ENCODE data around the gene FUBP3. TPM values are rescaled to one million over a fixed set of nuclear protein-coding genes. Genes with fewer than 3 reads are reported as not detected.

Gene FUBP3
- total RNA-seq, 1 donor from 2014 or later: 77.0 TPM

DNA sequence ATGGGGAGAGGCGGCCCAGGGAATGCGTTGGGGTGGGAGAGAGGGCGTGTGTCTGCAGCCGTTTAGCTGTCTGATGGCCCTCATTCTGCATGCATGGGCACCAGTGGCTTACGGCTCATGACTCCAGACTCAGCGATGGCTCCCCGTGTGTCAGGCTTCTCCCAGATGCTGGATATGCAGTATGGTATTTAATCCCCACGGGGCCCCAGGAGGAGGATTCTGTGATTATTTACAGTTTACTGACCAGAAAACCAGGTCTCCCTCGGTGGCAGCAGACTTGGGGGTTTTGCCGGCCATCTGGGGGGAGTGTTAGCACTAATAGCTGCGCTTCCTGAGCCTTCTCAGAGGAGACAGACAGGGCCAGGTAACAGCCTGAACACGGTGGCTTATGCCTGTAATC lies 89.3 kb downstream of the FUBP3 start:
- Mint-ChIP-seq H3K36me3 (no peaks in the 10 kb centered on the region), H3K4me1 (peaks cover 13% of the 10 kb centered on the region), H3K27ac (no peak overlapping the region), H3K4me3 (no peak overlapping the region), H3K9me3 (no peaks in the 10 kb centered on the region), H3K27me3 (ENCODE audit: low read depth) (peaks cover 81% of the 10 kb centered on the region)
- no peak for DNase-seq (ENCODE audit: low spot score in 2 of 2, unreplicated experiment in 2 of 2)
- TF ChIP-seq, protein P1, sequence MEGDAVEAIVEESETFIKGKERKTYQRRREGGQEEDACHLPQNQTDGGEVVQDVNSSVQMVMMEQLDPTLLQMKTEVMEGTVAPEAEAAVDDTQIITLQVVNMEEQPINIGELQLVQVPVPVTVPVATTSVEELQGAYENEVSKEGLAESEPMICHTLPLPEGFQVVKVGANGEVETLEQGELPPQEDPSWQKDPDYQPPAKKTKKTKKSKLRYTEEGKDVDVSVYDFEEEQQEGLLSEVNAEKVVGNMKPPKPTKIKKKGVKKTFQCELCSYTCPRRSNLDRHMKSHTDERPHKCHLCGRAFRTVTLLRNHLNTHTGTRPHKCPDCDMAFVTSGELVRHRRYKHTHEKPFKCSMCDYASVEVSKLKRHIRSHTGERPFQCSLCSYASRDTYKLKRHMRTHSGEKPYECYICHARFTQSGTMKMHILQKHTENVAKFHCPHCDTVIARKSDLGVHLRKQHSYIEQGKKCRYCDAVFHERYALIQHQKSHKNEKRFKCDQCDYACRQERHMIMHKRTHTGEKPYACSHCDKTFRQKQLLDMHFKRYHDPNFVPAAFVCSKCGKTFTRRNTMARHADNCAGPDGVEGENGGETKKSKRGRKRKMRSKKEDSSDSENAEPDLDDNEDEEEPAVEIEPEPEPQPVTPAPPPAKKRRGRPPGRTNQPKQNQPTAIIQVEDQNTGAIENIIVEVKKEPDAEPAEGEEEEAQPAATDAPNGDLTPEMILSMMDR (IDR thresholded peaks at IDR 0.05; ENCODE audit: unreplicated experiment): no peak

DNA sequence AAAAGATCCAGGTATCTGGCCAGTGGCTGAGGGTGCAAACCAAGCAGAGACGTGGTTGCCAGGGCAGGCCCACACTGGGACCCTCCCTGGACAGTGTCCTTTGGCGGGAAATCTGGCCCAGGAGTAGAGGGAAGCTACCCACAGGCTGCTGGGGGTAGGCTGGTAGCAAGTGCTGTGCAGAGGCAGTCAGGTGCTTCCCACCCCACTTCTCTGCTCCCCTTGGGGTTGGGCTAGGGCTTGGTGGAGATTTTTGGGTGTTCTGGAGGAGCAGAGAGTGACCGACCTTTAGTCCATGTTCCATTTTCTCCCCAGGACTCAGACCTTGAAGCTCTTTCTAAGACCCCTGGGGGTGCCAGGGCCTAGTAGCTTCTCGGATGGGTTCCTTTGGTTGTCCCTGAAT lies 90.6 kb downstream of the FUBP3 start:
- no peak overlapping the region for H3K4me3 Mint-ChIP-seq
- DNase-seq (ENCODE audit: low spot score in 2 of 2, unreplicated experiment in 2 of 2): no peak
- TF ChIP-seq, protein P1 (IDR thresholded peaks at IDR 0.05; ENCODE audit: unreplicated experiment): no peak
- H3K4me1 Mint-ChIP-seq: peaks cover 7% of the 10 kb centered on the region
- no peaks in the 10 kb centered on the region for H3K9me3 Mint-ChIP-seq
- peaks cover 68% of the 10 kb centered on the region for H3K27me3 Mint-ChIP-seq (ENCODE audit: low read depth)
- no peaks in the 10 kb centered on the region for H3K36me3 Mint-ChIP-seq
- no peak overlapping the region for H3K27ac Mint-ChIP-seq

DNA sequence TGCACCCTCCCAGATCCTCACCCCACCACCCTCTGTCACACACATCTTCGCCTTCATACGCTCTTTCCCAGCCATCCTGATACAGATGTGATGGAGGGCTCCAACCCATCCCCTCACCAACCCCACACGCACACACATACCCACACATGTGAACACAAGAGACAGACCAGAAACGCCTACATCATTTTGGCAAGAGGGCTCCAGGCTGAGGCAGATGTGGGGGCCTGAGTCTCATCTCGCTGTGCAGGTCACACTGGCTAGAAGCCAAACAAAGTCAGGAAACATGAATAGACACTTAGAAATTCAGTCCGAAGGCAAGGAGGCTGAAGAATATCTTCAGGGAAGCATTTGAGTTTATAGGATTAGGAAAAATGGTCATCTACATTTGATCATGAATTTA lies 91.3 kb downstream of the FUBP3 start:
- Mint-ChIP-seq H3K27ac (no peak overlapping the region), H3K4me3 (no peak overlapping the region), H3K4me1 (peaks cover 3% of the 10 kb centered on the region), H3K9me3 (no peaks in the 10 kb centered on the region), H3K27me3 (ENCODE audit: low read depth) (peaks cover 63% of the 10 kb centered on the region), H3K36me3 (no peaks in the 10 kb centered on the region)
- no peak for DNase-seq (ENCODE audit: low spot score in 2 of 2, unreplicated experiment in 2 of 2)
- TF ChIP-seq, protein P1 (IDR thresholded peaks at IDR 0.05; ENCODE audit: unreplicated experiment): no peak

DNA sequence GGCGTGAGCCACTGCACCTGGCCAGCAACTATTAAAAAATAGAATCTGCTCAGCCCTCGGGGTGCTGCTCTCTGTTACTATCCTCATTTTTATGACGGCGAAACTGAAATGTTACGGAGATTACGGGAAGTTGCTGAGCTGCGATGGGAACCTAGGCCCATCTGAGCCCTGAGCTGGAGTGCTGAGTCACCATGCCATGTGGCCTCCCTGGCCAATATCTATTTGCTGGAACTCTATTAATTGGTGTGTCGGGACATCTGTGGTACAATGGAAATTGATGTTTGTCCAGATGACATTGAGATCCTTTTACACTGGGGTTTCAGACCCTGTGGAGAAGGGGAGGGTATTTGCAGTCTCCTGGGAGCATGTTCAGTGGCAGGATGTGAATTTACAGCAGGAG lies 93.1 kb downstream of the FUBP3 start:
- Mint-ChIP-seq H3K9me3 (no peaks in the 10 kb centered on the region), H3K4me1 (no peaks in the 10 kb centered on the region), H3K27ac (no peak overlapping the region), H3K27me3 (ENCODE audit: low read depth) (peaks cover 59% of the 10 kb centered on the region), H3K36me3 (no peaks in the 10 kb centered on the region), H3K4me3 (no peak overlapping the region)
- no peak for DNase-seq (ENCODE audit: low spot score in 2 of 2, unreplicated experiment in 2 of 2)
- TF ChIP-seq, protein P1 (IDR thresholded peaks at IDR 0.05; ENCODE audit: unreplicated experiment): no peak

DNA sequence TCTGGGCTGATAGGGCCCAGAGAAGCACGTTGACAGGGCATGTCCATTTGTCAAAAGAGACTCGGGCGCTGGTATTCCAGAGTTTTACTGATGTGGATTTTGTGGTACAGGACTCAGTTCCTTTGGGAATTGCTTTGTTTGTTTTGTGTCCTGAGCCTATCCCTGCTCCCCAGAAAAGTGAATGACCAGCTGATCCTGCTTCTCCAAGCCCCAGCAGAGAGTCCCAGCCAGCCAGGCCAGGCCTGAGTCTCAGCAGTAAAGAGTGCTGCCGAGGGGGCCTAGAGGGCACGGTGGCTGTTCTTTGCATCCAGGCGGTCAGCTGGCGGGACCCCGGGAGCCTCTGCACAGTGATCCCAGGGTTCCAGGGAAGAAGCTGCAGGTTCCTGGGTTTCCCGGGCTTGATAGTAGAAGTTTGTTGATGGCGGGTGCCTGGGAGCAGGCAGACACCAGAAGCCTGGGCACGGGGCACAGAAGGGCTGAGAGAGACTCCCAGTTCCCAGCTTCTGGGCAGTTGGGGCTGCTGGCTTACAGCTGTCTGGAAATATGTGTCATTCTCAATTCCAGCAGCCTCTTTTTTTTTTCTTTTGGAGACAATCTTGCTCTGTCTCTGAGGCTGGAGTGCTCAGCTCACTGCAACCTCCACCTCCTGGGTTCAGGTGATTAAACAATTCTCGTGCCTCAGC lies 93.7 kb downstream of the FUBP3 start:
- Mint-ChIP-seq H3K9me3 (no peaks in the 10 kb centered on the region), H3K4me3 (no peak overlapping the region), H3K27ac (no peak overlapping the region), H3K36me3 (no peaks in the 10 kb centered on the region), H3K27me3 (ENCODE audit: low read depth) (peaks cover 59% of the 10 kb centered on the region), H3K4me1 (no peaks in the 10 kb centered on the region)
- TF ChIP-seq, protein P1 (IDR thresholded peaks at IDR 0.05; ENCODE audit: unreplicated experiment): no peak
- DNase-seq (ENCODE audit: low spot score in 2 of 2, unreplicated experiment in 2 of 2): no peak
